CD14-positive monocyte (primary cell): ENCODE measurements around the gene IL16. TPM values are rescaled to one million over a fixed set of nuclear protein-coding genes. Genes with fewer than 3 reads are reported as not detected.

ENCODE experiments used
- DNase-seq, 3 donors: peaks; one replicate each; pipeline ENCODE4 v3.0.0-alpha.2; 2011 to 2022
- H2AFZ ChIP-seq: 2 replicates; pipeline ENCODE4 v1.6.0; 2012; ENCODE audit warnings: mild to moderate bottlenecking, low read depth, low read length, inconsistent platforms; ENCODE audit not compliant: insufficient read depth, poor library complexity, severe bottlenecking
- H3K27ac ChIP-seq, 2 donors: 1 replicate in 1 of 2; 2 replicates in 1 of 2; pipeline ENCODE4 v1.5.1; 2012 to 2013; ENCODE audit warnings: low read length in 2 of 2, control low read depth in 1 of 2, inconsistent platforms in 1 of 2, low read depth in 1 of 2, mild to moderate bottlenecking in 1 of 2
- H3K27me3 ChIP-seq, 2 donors: one replicate each; pipeline versions ENCODE4 v1.6.0 to v1.6.1; 2011 to 2013; ENCODE audit warnings: low read length in 2 of 2; ENCODE audit not compliant: control insufficient read depth in 2 of 2, insufficient read depth in 2 of 2
- H3K36me3 ChIP-seq, 2 donors: replicated peaks in 1 of 2; 1 replicate in 1 of 2; 2 replicates in 1 of 2; pipeline versions ENCODE4 v1.5.1 to v1.6.1; 2012 to 2013; ENCODE audit warnings: low read length in 2 of 2, control low read depth in 1 of 2, inconsistent platforms in 1 of 2, mild to moderate bottlenecking in 1 of 2; ENCODE audit not compliant: insufficient read depth in 2 of 2, control insufficient read depth in 1 of 2
- H3K4me1 ChIP-seq, 2 donors: 1 replicate in 1 of 2; 2 replicates in 1 of 2; pipeline versions ENCODE4 v1.5.1 to v1.6.1; 2012 to 2013; ENCODE audit warnings: low read length in 2 of 2, control low read depth in 1 of 2, inconsistent platforms in 1 of 2, mild to moderate bottlenecking in 1 of 2, moderate library complexity in 1 of 2; ENCODE audit not compliant: insufficient read depth in 2 of 2, control insufficient read depth in 1 of 2
- H3K4me2 ChIP-seq: replicated peaks from 2 replicates; pipeline ENCODE3; 2012; ENCODE audit warnings: low read length, moderate library complexity, mild to moderate bottlenecking; ENCODE audit not compliant: poor library complexity, severe bottlenecking; ENCODE audit errors: extremely low read depth
- H3K4me3 ChIP-seq, 3 experiments: fragments of 200-600 bp in 1 of 3; sonication (generic) in 1 of 3; replicated peaks in 1 of 3; 1 replicate in 2 of 3; 2 replicates in 1 of 3; pipeline ENCODE4 v1.5.1; 2011 to 2013; ENCODE audit warnings: low read length in 3 of 3, mild to moderate bottlenecking in 3 of 3, control low read depth in 2 of 3, low read depth in 2 of 3, inconsistent platforms in 1 of 3, moderate library complexity in 1 of 3
- H3K79me2 ChIP-seq: 2 replicates; pipeline ENCODE4 v1.6.0; 2012; ENCODE audit warnings: mild to moderate bottlenecking, control low read depth, inconsistent platforms, low read length, moderate library complexity; ENCODE audit not compliant: insufficient read depth
- H3K9ac ChIP-seq: 2 replicates; pipeline ENCODE4 v1.6.0; 2017; ENCODE audit warnings: low read length, mild to moderate bottlenecking; ENCODE audit not compliant: insufficient read depth, poor library complexity, severe bottlenecking
- H3K9me3 ChIP-seq, 2 donors: replicated peaks in 1 of 2; 1 replicate in 1 of 2; 2 replicates in 1 of 2; pipeline versions ENCODE4 v1.5.1 to v1.6.1; 2012 to 2013; ENCODE audit warnings: low read length in 2 of 2, control low read depth in 1 of 2; ENCODE audit not compliant: control insufficient read depth in 1 of 2, insufficient read depth in 1 of 2
- H4K20me1 ChIP-seq: 2 replicates; pipeline ENCODE4 v1.6.0; 2012; ENCODE audit warnings: mild to moderate bottlenecking, low read length, control low read depth, moderate library complexity; ENCODE audit not compliant: insufficient read depth
- H3K27ac Mint-ChIP-seq, 7 donors: one replicate each; pipeline ENCODE4 v1.8.0; 2020; ENCODE audit warnings: mild to moderate bottlenecking in 7 of 7, mixed read lengths in 7 of 7, moderate library complexity in 6 of 7, inconsistent platforms in 2 of 7
- H3K27me3 Mint-ChIP-seq, 3 donors: one replicate each; pipeline ENCODE4 v1.8.0; 2021 to 2022; ENCODE audit warnings: low read depth in 3 of 3, mild to moderate bottlenecking in 3 of 3, mixed read lengths in 3 of 3, moderate library complexity in 3 of 3, inconsistent platforms in 1 of 3
- H3K36me3 Mint-ChIP-seq, 2 donors: one replicate each; pipeline ENCODE4 v1.8.0; 2020; ENCODE audit warnings: mixed read lengths in 2 of 2, inconsistent platforms in 1 of 2, mild to moderate bottlenecking in 1 of 2
- H3K4me1 Mint-ChIP-seq: one replicate; pipeline ENCODE4 v1.8.0; 2020; ENCODE audit warnings: mild to moderate bottlenecking, mixed read lengths
- H3K4me3 Mint-ChIP-seq, 2 donors: one replicate each; pipeline ENCODE4 v1.8.0; 2020; ENCODE audit warnings: mild to moderate bottlenecking in 2 of 2, mixed read lengths in 2 of 2, moderate library complexity in 1 of 2
- H3K9me3 Mint-ChIP-seq, 7 donors: one replicate each; pipeline ENCODE4 v1.8.0; 2020 to 2022; ENCODE audit warnings: mixed read lengths in 7 of 7, mild to moderate bottlenecking in 6 of 7, moderate library complexity in 6 of 7, inconsistent platforms in 2 of 7
- WGBS: methylation state at CpG from one replicate; pipeline ENCODE4 v1.1.5; 2013; ENCODE audit warnings: missing lambda C conversion rate; ENCODE audit not compliant: insufficient coverage; 5-methylcytosine and 5-hydroxymethylcytosine counted together
- intact Hi-C, 2 donors: fragments of 100-400 bp; cut with micrococcal nuclease; formaldehyde crosslinking; loops; one replicate each; pipeline versions ENCODE4 v1.15.0 to v1.15.1; 2023
- polyA plus RNA-seq, 3 donors: library from polyadenylated mRNA; depleted of rRNA in 1 of 3; unstranded in 2 of 3; stranded (reverse) in 1 of 3; fragments of 300-500 nt in 2 of 3; fragments of >200 nt in 1 of 3; fragmentation: Illumina TruSeq in 2 of 3; gene quantifications; 1 replicate in 2 of 3; 2 replicates in 1 of 3; pipeline ENCODE4 v1.2.3, GENCODE V29; 2012 to 2021
- TF ChIP-seq, protein P1 (sequence below): fragments of 200-600 bp; IDR thresholded peaks from one replicate; pipeline ENCODE4 v1.8.0; 2022; ENCODE audit warnings: antibody characterized with exemption, mild to moderate bottlenecking

Gene IL16
- polyA plus RNA-seq, 3 donors: 64.8 to 95.1 (median 71.5) TPM

- H3K27me3 Mint-ChIP-seq: peaks cover 0 to 13% (median 0%) of the 10 kb centered on the region in 3 donors
- H3K4me1 Mint-ChIP-seq: peaks cover 65% of the 10 kb centered on the region
- peaks cover 2 to 3% of the 10 kb centered on the region in 2 donors for H3K36me3 Mint-ChIP-seq
- H3K9me3 Mint-ChIP-seq: peaks cover 0 to 3% (median 0%) of the 10 kb centered on the region in 7 donors
- TF ChIP-seq, protein P1, sequence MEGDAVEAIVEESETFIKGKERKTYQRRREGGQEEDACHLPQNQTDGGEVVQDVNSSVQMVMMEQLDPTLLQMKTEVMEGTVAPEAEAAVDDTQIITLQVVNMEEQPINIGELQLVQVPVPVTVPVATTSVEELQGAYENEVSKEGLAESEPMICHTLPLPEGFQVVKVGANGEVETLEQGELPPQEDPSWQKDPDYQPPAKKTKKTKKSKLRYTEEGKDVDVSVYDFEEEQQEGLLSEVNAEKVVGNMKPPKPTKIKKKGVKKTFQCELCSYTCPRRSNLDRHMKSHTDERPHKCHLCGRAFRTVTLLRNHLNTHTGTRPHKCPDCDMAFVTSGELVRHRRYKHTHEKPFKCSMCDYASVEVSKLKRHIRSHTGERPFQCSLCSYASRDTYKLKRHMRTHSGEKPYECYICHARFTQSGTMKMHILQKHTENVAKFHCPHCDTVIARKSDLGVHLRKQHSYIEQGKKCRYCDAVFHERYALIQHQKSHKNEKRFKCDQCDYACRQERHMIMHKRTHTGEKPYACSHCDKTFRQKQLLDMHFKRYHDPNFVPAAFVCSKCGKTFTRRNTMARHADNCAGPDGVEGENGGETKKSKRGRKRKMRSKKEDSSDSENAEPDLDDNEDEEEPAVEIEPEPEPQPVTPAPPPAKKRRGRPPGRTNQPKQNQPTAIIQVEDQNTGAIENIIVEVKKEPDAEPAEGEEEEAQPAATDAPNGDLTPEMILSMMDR: no peak
- H3K36me3 ChIP-seq: no peaks in the 10 kb centered on the region
- no peaks in the 10 kb centered on the region for H3K27me3 ChIP-seq
- no peak overlapping the region for H3K4me3 Mint-ChIP-seq
- DNase-seq: no peak
- H3K27ac Mint-ChIP-seq: no peak overlapping the region
- no peak overlapping the region for H3K4me2 ChIP-seq
- no peak overlapping the region for H3K4me3 ChIP-seq
- 96% methylated on average over 3 of the region's 4 CpGs for WGBS
- H4K20me1 ChIP-seq: no peaks in the 10 kb centered on the region
- no peak overlapping the region for H2AFZ ChIP-seq
- peaks cover 48 to 50% of the 10 kb centered on the region in 2 donors for H3K4me1 ChIP-seq
- no peak overlapping the region for H3K27ac ChIP-seq
- intact Hi-C loops: loop anchor here in 1 of 2 donors (10.0 kb wide), 1 partner anchor 285 kb away; the partner anchor contains the start of gene TLNRD1
- no peaks in the 10 kb centered on the region for H3K9me3 ChIP-seq
- no peaks in the 10 kb centered on the region for H3K79me2 ChIP-seq
- no peak overlapping the region for H3K9ac ChIP-seq
Measured at GRCh38 chr15:81289910-81290309, 93.2 kb downstream of the IL16 start.

GRCh38 chr15:81291916-81292522 is 95.3 kb downstream of the IL16 start:
- no peak for DNase-seq
- H3K27ac Mint-ChIP-seq: peak overlapping the region in 3 of 7 donors; percentile 28 to 99 (median 99)
- H3K4me3 Mint-ChIP-seq: no peak overlapping the region
- TF ChIP-seq, protein P1: no peak
- 50% methylated on average over 2 of the region's 5 CpGs for WGBS
- Histone ChIP-seq H3K79me2 (peaks cover 17% of the 10 kb centered on the region), H3K9ac (no peak overlapping the region), H3K4me1 (peaks cover 46 to 53% of the 10 kb centered on the region in 2 donors), H3K27me3 (no peaks in the 10 kb centered on the region), H3K9me3 (no peaks in the 10 kb centered on the region), H3K27ac (no peak overlapping the region), H3K4me3 (no peak overlapping the region), H3K36me3 (no peaks in the 10 kb centered on the region), H4K20me1 (no peaks in the 10 kb centered on the region), H2AFZ (no peak overlapping the region), H3K4me2 (no peak overlapping the region)
- peaks cover under 1 to 3% of the 10 kb centered on the region in 2 donors for H3K36me3 Mint-ChIP-seq
- peaks cover 65% of the 10 kb centered on the region for H3K4me1 Mint-ChIP-seq
- intact Hi-C loops: loop anchor here in 1 of 2 donors (10.0 kb wide), 1 partner anchor 287 kb away; the partner anchor contains the start of gene TLNRD1
- H3K27me3 Mint-ChIP-seq: peaks cover 0 to 11% (median 2%) of the 10 kb centered on the region in 3 donors
- peaks cover 0 to 2% (median 0%) of the 10 kb centered on the region in 7 donors for H3K9me3 Mint-ChIP-seq
